Measurements from ENCODE around the gene ASB4. TPM values are rescaled to one million over a fixed set of nuclear protein-coding genes. Genes with fewer than 3 reads are reported as not detected.

The ASB4 gene
- polyA plus RNA-seq, 1 experiment, result 0.06 TPM

DNA sequence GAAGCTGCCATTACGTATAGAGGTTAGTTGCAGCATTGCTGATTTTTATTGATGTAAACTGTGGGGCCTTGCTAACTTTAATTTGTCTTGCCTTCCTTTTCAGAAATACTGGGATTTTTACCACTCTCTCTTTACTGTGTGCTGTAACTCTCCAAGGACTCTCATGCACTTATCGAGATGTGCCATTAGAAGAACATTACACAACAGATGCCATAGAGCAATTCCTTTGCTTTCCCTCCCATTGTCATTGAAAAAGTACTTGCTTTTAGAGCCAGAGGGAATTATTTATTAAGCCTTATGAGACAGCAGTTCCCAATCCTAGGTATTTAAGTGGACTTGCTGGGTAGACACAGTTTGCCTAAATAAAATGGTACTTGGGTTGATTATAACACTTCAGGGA is 51.7 kb downstream of the ASB4 start:
- Histone ChIP-seq H3K4me3 (ENCODE audit: low read depth, low read length) (no peak overlapping the region), H3K27ac (ENCODE audit: low read depth, low read length) (no peak overlapping the region), H3K9me3 (ENCODE audit: control insufficient read depth, insufficient read depth, low read length) (no peaks in the 10 kb centered on the region), H3K27me3 (ENCODE audit: control insufficient read depth, insufficient read depth, low read length) (peaks cover 2% of the 10 kb centered on the region)
- POLR2A ChIA-PET, result no interaction called here
- TF ChIP-seq, protein P1, sequence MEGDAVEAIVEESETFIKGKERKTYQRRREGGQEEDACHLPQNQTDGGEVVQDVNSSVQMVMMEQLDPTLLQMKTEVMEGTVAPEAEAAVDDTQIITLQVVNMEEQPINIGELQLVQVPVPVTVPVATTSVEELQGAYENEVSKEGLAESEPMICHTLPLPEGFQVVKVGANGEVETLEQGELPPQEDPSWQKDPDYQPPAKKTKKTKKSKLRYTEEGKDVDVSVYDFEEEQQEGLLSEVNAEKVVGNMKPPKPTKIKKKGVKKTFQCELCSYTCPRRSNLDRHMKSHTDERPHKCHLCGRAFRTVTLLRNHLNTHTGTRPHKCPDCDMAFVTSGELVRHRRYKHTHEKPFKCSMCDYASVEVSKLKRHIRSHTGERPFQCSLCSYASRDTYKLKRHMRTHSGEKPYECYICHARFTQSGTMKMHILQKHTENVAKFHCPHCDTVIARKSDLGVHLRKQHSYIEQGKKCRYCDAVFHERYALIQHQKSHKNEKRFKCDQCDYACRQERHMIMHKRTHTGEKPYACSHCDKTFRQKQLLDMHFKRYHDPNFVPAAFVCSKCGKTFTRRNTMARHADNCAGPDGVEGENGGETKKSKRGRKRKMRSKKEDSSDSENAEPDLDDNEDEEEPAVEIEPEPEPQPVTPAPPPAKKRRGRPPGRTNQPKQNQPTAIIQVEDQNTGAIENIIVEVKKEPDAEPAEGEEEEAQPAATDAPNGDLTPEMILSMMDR (IDR thresholded peaks at IDR 0.05; ENCODE audit: low read depth, low read length), result no peak
- DNase-seq (ENCODE audit: low read depth, low spot score), result no peak
- CTCF ChIA-PET, result interaction anchor here (5.9 to 11.5 kb wide), 2 partner anchors 9 to 152 kb away, joined by 50 to 367 read pairs; no protein-coding TSS in a partner anchor

DNA sequence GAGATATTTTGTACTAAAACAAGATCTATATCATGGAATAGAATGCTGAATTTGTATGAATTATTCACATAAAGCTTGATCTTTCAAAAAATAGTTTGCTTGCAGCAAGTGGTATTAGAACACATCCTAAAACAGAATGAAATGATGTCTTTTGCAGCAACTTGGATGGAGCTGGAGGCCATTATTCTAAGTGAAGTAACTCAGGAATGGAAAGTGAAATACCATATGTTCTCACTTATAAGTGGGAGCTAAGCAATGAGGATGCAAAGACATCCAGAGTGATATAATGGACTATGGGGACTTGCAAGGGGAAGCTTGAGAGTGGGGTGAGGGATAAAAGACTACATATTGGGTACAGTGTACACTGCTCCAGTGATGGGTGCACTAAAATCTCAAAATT is 53.7 kb downstream of the ASB4 start:
- TF ChIP-seq, protein P1 (IDR thresholded peaks at IDR 0.05; ENCODE audit: low read depth, low read length), result no peak
- POLR2A ChIA-PET, result no interaction called here
- H3K27me3 ChIP-seq (ENCODE audit: control insufficient read depth, insufficient read depth, low read length), result peaks cover 2% of the 10 kb centered on the region
- no peak overlapping the region for H3K4me3 ChIP-seq (ENCODE audit: low read depth, low read length)
- CTCF ChIA-PET, result interaction anchor here (2.0 to 11.5 kb wide), 3 partner anchors 11 to 150 kb away, joined by 9 to 367 read pairs (median 50); no protein-coding TSS in a partner anchor
- H3K9me3 ChIP-seq (ENCODE audit: control insufficient read depth, insufficient read depth, low read length), result no peaks in the 10 kb centered on the region
- no peak for DNase-seq (ENCODE audit: low read depth, low spot score)
- H3K27ac ChIP-seq (ENCODE audit: low read depth, low read length), result no peak overlapping the region

DNA sequence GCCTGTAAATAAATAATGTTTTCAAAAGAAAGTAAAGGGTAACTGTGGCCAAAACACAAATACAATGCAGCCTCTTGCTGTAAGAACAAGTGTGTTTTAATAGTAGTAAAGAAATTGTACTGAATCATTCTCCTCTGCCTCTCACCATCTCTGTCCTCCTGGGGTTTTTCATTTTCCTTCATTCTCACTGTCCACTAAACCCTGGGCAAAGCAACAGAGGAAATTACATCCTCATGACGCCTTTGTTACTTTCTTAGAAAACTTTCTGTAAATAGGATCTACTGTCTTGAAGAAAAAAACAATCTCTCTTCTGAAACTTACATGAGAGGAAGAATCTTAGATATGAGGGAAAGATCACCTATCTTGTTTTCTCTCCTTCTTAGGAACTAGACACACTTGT is 54.6 kb downstream of the ASB4 start:
- H3K4me3 ChIP-seq (ENCODE audit: low read depth, low read length), result no peak overlapping the region
- POLR2A ChIA-PET, result no interaction called here
- no peak overlapping the region for H3K27ac ChIP-seq (ENCODE audit: low read depth, low read length)
- peaks cover 2% of the 10 kb centered on the region for H3K27me3 ChIP-seq (ENCODE audit: control insufficient read depth, insufficient read depth, low read length)
- no peaks in the 10 kb centered on the region for H3K9me3 ChIP-seq (ENCODE audit: control insufficient read depth, insufficient read depth, low read length)
- DNase-seq (ENCODE audit: low read depth, low spot score), result no peak
- TF ChIP-seq, protein P1 (IDR thresholded peaks at IDR 0.05; ENCODE audit: low read depth, low read length), result no peak
- CTCF ChIA-PET, result interaction anchor here (2.5 to 11.5 kb wide), 4 partner anchors 12 to 149 kb away, joined by 11 to 367 read pairs (median 80); no protein-coding TSS in a partner anchor

GRCh38 chr7:95543312-95543711 is 57.6 kb downstream of the ASB4 start:
- no peaks in the 10 kb centered on the region for H3K9me3 ChIP-seq (ENCODE audit: control insufficient read depth, insufficient read depth, low read length)
- no peak overlapping the region for H3K27ac ChIP-seq (ENCODE audit: low read depth, low read length)
- H3K27me3 ChIP-seq (ENCODE audit: control insufficient read depth, insufficient read depth, low read length), result peaks cover 2% of the 10 kb centered on the region
- no peak for DNase-seq (ENCODE audit: low read depth, low spot score)
- TF ChIP-seq, protein P1 (IDR thresholded peaks at IDR 0.05; ENCODE audit: low read depth, low read length), result no peak
- CTCF ChIA-PET, result interaction anchor here (0.6 to 11.5 kb wide), 9 partner anchors 15 to 452 kb away, joined by 3 to 367 read pairs (median 50); no protein-coding TSS in a partner anchor
- no peak overlapping the region for H3K4me3 ChIP-seq (ENCODE audit: low read depth, low read length)
- POLR2A ChIA-PET, result no interaction called here

GRCh38 chr7:95544171-95544570 is 58.4 kb downstream of the ASB4 start:
- ChIA-PET CTCF (interaction anchor here (0.6 to 11.5 kb wide), 32 partner anchors 9 to 268 kb away, joined by 3 to 367 read pairs (median 4); partner anchors contain the start of gene PDK4), POLR2A (no interaction called here)
- TF ChIP-seq, protein P1 (IDR thresholded peaks at IDR 0.05; ENCODE audit: low read depth, low read length), result no peak
- DNase-seq (ENCODE audit: low read depth, low spot score), result no peak
- Histone ChIP-seq H3K27me3 (ENCODE audit: control insufficient read depth, insufficient read depth, low read length) (peaks cover 2% of the 10 kb centered on the region), H3K27ac (ENCODE audit: low read depth, low read length) (no peak overlapping the region), H3K9me3 (ENCODE audit: control insufficient read depth, insufficient read depth, low read length) (no peaks in the 10 kb centered on the region), H3K4me3 (ENCODE audit: low read depth, low read length) (no peak overlapping the region)
